ENCODE measurements around the gene SLC6A16.

The SLC6A16 gene

GRCh38 chr19:49247676-49248075 lies 77.3 kb downstream of the SLC6A16 start:
- no peak overlapping the region for H3K27ac Mint-ChIP-seq
- no peak for TF ChIP-seq CTCF (IDR thresholded peaks at IDR 0.05)
- peaks cover 11% of the 10 kb centered on the region for H3K9me3 Mint-ChIP-seq
- H3K4me3 Mint-ChIP-seq, result no peak overlapping the region
- DNase-seq, result no peak
- H3K4me1 Mint-ChIP-seq, result peaks cover 12% of the 10 kb centered on the region
- peaks cover 12% of the 10 kb centered on the region for H3K36me3 Mint-ChIP-seq (ENCODE audit: low read depth)
- H3K27me3 Mint-ChIP-seq (ENCODE audit: low read depth, poor library complexity), result peaks cover 4% of the 10 kb centered on the region

- H3K4me3 Mint-ChIP-seq, result no peak overlapping the region
- no peak for DNase-seq
- TF ChIP-seq CTCF (IDR thresholded peaks at IDR 0.05), result no peak
- H3K36me3 Mint-ChIP-seq (ENCODE audit: low read depth), result no peaks in the 10 kb centered on the region
- peaks cover 13% of the 10 kb centered on the region for H3K4me1 Mint-ChIP-seq
- peaks cover 8% of the 10 kb centered on the region for H3K27me3 Mint-ChIP-seq (ENCODE audit: low read depth, poor library complexity)
- H3K27ac Mint-ChIP-seq, result no peak overlapping the region
- no peaks in the 10 kb centered on the region for H3K9me3 Mint-ChIP-seq
Measured at GRCh38 chr19:49244256-49244655, 80.7 kb downstream of the SLC6A16 start.

GRCh38 chr19:49243726-49244125 lies 81.3 kb downstream of the SLC6A16 start:
- no peaks in the 10 kb centered on the region for H3K36me3 Mint-ChIP-seq (ENCODE audit: low read depth)

GRCh38 chr19:49243129-49243528 lies 81.9 kb downstream of the SLC6A16 start:
- DNase-seq, result no peak
- no peak overlapping the region for H3K27ac Mint-ChIP-seq
- peaks cover 10% of the 10 kb centered on the region for H3K27me3 Mint-ChIP-seq (ENCODE audit: low read depth, poor library complexity)
- peaks cover 13% of the 10 kb centered on the region for H3K4me1 Mint-ChIP-seq
- H3K4me3 Mint-ChIP-seq, result no peak overlapping the region
- H3K9me3 Mint-ChIP-seq, result peaks cover 5% of the 10 kb centered on the region
- no peaks in the 10 kb centered on the region for H3K36me3 Mint-ChIP-seq (ENCODE audit: low read depth)
- no peak for TF ChIP-seq CTCF (IDR thresholded peaks at IDR 0.05)

More at GRCh38 chr19:49243726-49244125, 81.3 kb downstream of the SLC6A16 start:
- no peak overlapping the region for H3K27ac Mint-ChIP-seq
- peaks cover 3% of the 10 kb centered on the region for H3K9me3 Mint-ChIP-seq
- DNase-seq, result no peak
- H3K4me1 Mint-ChIP-seq, result peaks cover 13% of the 10 kb centered on the region
- H3K27me3 Mint-ChIP-seq (ENCODE audit: low read depth, poor library complexity), result peaks cover 8% of the 10 kb centered on the region
- no peak overlapping the region for H3K4me3 Mint-ChIP-seq
- no peak for TF ChIP-seq CTCF (IDR thresholded peaks at IDR 0.05)

GRCh38 chr19:49241769-49242168 lies 83.2 kb downstream of the SLC6A16 start:
- H3K27ac Mint-ChIP-seq, result no peak overlapping the region

More at GRCh38 chr19:49241769-49242168, 83.2 kb downstream of the SLC6A16 start:
- Mint-ChIP-seq H3K4me3 (no peak overlapping the region), H3K27me3 (ENCODE audit: low read depth, poor library complexity) (peaks cover 14% of the 10 kb centered on the region), H3K9me3 (peaks cover 9% of the 10 kb centered on the region), H3K36me3 (ENCODE audit: low read depth) (no peaks in the 10 kb centered on the region), H3K4me1 (peaks cover 13% of the 10 kb centered on the region)
- no peak for TF ChIP-seq CTCF (IDR thresholded peaks at IDR 0.05)
- no peak for DNase-seq
